ENCODE data around the gene ERO1B. TPM values are rescaled to one million over a fixed set of nuclear protein-coding genes. Genes with fewer than 3 reads are reported as not detected.
"Not testable (repeated sequence)": the region's sequence is repeated elsewhere in the genome, so short reads cannot be mapped to it uniquely, and the experiment has no call there.

Gene ERO1B
- total RNA-seq (1 to 10 TPM; 4.0 to 7.0 (median 5.6) TPM), polyA plus RNA-seq (1 to 10 TPM; 5.5 to 6.8 TPM)
- long read RNA-seq, donor 1, partial matches to known transcripts, result 1 of 3 reads
- long read RNA-seq, donor 1, other reads (novel, unspliced or antisense), result 2 of 3 reads
- long read RNA-seq, donor 2, partial matches to known transcripts, result 0 of 3 reads
- long read RNA-seq, donor 2, other reads (novel, unspliced or antisense), result 3 of 3 reads
- long read RNA-seq, donor 3, partial matches to known transcripts, result 3 of 6 reads
- long read RNA-seq, donor 3, other reads (novel, unspliced or antisense), result 3 of 6 reads

DNA sequence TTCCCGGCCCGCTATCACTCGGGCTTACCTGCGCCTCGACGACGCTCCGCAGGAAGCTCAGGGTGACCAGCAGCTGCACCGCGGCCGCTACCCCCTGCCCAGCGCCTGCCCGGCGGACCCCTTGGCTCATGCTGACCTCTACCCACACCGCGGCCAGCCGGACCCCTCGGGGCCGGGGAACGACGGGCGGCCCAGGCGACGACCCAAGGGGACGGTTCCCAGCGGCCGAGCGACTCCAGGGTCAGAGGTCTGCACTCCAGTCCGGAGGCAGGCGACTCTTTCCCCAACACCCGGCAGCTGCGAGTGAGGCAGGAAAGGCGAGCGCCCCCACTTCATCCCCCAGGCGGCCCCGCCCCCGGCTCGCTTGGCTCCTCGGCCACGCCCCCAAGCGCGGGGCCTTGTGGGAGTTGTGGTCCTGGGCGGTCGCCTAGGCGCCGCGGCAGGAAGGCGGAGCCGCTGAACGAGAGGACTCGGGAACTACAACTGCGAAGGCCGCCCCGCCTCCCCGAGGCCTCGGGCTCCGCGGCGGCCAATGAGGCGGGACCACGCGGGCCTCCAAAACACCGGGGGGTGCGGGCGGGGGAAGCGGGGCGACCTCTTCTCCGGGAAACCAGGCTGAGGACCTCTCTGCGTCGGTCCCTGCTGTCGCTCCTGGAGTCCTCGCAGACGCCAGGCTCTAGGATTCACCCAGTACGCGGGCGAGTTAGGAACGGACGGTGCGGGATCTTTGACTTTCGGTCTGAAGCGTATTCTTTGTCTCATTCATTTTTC lies at the start of gene ERO1B:
TSS of gene ERO1B (minus strand) at position 305 of the 771 bp plus-strand sequence. CDS start at position 130, 175 bp downstream.
- H3K36me3 ChIP-seq, result no peaks in the 10 kb centered on the region
- peak in 2 of 9 donors; percentile 13 to 29 for TF ChIP-seq CTCF (IDR thresholded peaks at IDR 0.05)
- intact Hi-C loops (cut with DNase I), result loop anchor here in 6 of 10 donors (5.0 to 10.0 kb wide), 6 partner anchors 137 to 513 kb away; partner anchors contain the start of genes MTR (in 3 of the 6), GPR137B (in 2 of the 6) and LGALS8 (in 1 of the 6)
- H3K27ac ChIP-seq, result peak within 1 kb of the TSS in 9 of 10 donors; percentile 77 to 90 (median 87)
- H3K4me3 ChIP-seq, result peak within 1 kb of the TSS; percentile 69 to 99 (median 94)
- WGBS, 2 donors, result 1% methylated on average over 80 to 81 of the region's 81 CpGs
- peaks cover 0 to 6% (median 0%) of the 10 kb centered on the region in 7 donors for H3K27me3 ChIP-seq
- H3K9me3 ChIP-seq, result no peaks in the 10 kb centered on the region
- peak; percentile 99 to 100 (median 100) for ATAC-seq
- peak; percentile 96 to 98 for DNase-seq
- H3K4me1 ChIP-seq, result peaks cover 0 to 28% (median 13%) of the 10 kb centered on the region in 9 donors

DNA sequence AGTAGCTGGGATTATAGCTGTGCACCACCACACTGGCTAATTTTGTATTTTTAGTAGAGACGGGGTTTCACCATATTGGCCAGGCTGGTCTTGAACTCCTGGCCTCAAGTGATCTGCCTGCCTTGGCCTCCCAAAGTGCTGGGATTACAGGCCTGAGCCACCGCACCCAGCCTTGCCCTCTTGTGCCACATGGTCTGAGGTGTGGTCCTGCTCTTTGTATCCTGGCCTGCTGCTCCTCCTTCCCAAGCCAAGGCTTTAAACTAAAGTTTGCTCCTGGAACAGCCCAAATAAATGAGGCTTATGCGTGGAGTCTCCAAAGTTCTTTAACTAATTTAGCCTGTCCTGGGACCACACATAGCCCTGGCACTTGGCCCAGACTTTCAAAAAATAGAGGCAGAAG lies 49.7 kb upstream of the ERO1B start:
- H3K4me1 ChIP-seq; H3K27me3 ChIP-seq; H3K36me3 ChIP-seq; H3K4me3 ChIP-seq; DNase-seq; H3K27ac ChIP-seq; H3K9me3 ChIP-seq; ATAC-seq; intact Hi-C loops (cut with DNase I): not testable (repeated sequence)
- WGBS, 2 donors, result 86 to 87% methylated on average over 3 of the region's 3 CpGs

DNA sequence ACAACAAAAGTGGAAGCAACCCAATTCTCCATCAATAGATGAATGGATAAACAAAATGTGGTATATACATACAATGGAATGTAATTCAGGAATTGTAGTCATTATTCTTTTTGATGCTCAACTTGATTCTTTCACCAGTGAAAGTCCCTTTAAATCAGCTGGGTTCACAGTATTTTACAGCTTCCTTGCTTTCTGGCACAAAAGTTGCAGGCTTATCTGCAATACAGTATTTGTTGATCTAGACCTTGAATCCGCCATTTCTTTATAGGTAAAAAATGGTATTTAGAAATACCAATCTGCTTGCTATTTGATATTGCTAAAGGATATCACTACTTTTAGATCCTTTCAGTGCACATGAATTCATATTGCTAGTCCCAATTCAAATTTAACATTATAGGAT lies 44.7 kb upstream of the ERO1B start:
- ATAC-seq (no peak), DNase-seq (no peak)
- intact Hi-C loops (cut with DNase I), result no loop called here
- Histone ChIP-seq H3K9me3 (peaks cover 0 to 37% (median 18%) of the 10 kb centered on the region in 11 donors), H3K27me3 (no peaks in the 10 kb centered on the region), H3K27ac (no peak overlapping the region), H3K4me1 (no peaks in the 10 kb centered on the region), H3K36me3 (no peaks in the 10 kb centered on the region), H3K4me3 (no peak overlapping the region)
- TF ChIP-seq CTCF (IDR thresholded peaks at IDR 0.05), result no peak
- 0 to 40% methylated on average over 1 of the region's 1 CpG for WGBS, 2 donors

- H3K27ac ChIP-seq, result no peak overlapping the region
- no peak for TF ChIP-seq CTCF (IDR thresholded peaks at IDR 0.05)
- intact Hi-C loops (cut with DNase I), result no loop called here
- no peak for DNase-seq
- H3K9me3 ChIP-seq, result peaks cover 0 to 44% (median 23%) of the 10 kb centered on the region in 11 donors
- H3K27me3 ChIP-seq, result no peaks in the 10 kb centered on the region
- no peak for ATAC-seq
- H3K4me1 ChIP-seq, result no peaks in the 10 kb centered on the region
- H3K36me3 ChIP-seq, result no peaks in the 10 kb centered on the region
- WGBS, 2 donors, result 92% methylated on average over 2 of the region's 2 CpGs
- H3K4me3 ChIP-seq, result no peak overlapping the region
Observed at GRCh38 chr1:236325567-236325966, 43.8 kb upstream of the ERO1B start.

Data from heart right ventricle (tissue), 16 donors.